Right atrium auricular region (tissue), 2 donors: ENCODE results near the gene TBC1D5. TPM values are rescaled to one million over a fixed set of nuclear protein-coding genes. Genes with fewer than 3 reads are reported as not detected.
A peak's percentile ranks its signal among the peaks of the same experiment; 100 is the strongest.
"Not testable (repeated sequence)": the region's sequence is repeated elsewhere in the genome, so short reads cannot be mapped to it uniquely, and the experiment has no call there.

ENCODE experiments used
- DNase-seq: peaks from one replicate; pipeline ENCODE4 v3.0.0-alpha.2; 2019; ENCODE audit warnings: low spot score
- H3K27ac ChIP-seq, 2 donors: fragments of 200-600 bp; sonication (generic); 1 replicate in 1 of 2; 2 replicates in 1 of 2; pipeline ENCODE4 v1.5.1; 2016 to 2019
- H3K27me3 ChIP-seq, 2 donors: fragments of 200-600 bp; sonication (generic); one replicate each; pipeline versions ENCODE4 v1.5.1 to v1.6.0; 2017 to 2019
- H3K36me3 ChIP-seq: fragments of 200-600 bp; sonication (generic); one replicate; pipeline ENCODE4 v1.5.1; 2016
- H3K4me1 ChIP-seq, 2 donors: fragments of 200-600 bp; sonication (generic); one replicate each; pipeline versions ENCODE4 v1.5.1 to v1.6.0; 2017 to 2019
- H3K4me3 ChIP-seq, 2 donors: fragments of 200-600 bp; sonication (generic); 1 replicate in 1 of 2; 2 replicates in 1 of 2; pipeline ENCODE4 v1.5.1; 2017 to 2019; ENCODE audit warnings: mild to moderate bottlenecking in 1 of 2, moderate library complexity in 1 of 2
- H3K9me3 ChIP-seq, 2 donors: fragments of 200-600 bp; sonication (generic); one replicate each; pipeline ENCODE4 v1.5.1; 2019
- total RNA-seq, 2 donors: library from RNA; depleted of rRNA; stranded (reverse); fragments of >200 nt; gene quantifications; one replicate each; pipeline ENCODE4 v1.1.0, GENCODE V29; 2016
- TF ChIP-seq, protein P1 (sequence below), 2 donors: fragments of 200-600 bp; sonication (generic); IDR thresholded peaks; one replicate each; pipeline ENCODE4 v1.5.1; 2019; ENCODE audit warnings: antibody characterized with exemption in 2 of 2

The TBC1D5 gene
- total RNA-seq, 2 donors from 2014 or later, result 35.2 to 40.2 TPM

DNA sequence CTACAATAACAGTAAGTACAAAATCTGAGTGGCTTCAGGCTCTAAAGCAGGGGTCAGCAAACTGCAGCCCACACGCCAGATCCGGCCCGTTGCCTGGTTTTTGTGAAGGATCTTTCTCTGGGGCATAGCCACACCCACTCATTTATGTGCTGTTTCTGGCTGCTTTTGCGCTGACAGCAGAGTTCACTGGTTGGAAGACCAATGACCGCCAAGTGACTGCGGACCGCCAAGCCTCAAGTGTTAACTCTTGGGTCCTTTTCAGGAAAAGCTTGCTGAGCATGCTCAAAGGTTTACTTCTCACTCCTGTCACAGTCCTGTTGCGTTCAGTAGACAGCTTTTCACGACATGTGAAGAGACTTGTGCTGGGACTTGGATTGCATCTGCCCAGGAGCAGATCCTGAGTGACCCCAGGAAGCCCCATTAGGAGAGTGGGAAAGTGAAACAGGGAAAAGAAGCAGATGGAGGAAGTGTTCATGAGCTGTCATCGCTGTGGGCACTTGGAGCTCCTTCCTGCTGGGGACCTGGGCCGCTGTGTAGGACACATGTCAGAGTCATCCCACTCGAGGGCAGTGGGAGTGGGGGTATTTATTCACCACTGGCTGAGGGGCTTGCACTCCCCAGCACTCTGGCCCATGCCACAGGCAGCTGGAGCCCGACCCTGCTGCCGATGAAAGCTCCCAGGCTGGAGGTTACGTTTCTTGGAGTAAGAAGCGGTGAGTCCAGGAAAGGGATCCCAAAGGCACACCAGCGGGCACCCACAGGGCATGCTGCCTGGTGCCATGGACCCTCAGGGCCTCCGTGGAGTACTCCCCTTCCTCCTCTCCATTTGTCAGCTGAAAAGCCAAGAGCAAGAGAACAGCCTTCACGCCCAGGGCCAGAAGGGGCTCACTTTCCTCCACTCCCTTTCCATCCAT lies 608.5 kb downstream of the TBC1D5 start:
- DNase-seq, result peak; percentile 61
- Histone ChIP-seq H3K27ac (no peak overlapping the region), H3K9me3 (no peaks in the 10 kb centered on the region), H3K36me3 (no peaks in the 10 kb centered on the region), H3K27me3 (no peaks in the 10 kb centered on the region), H3K4me1 (peaks cover 0 to 25% of the 10 kb centered on the region in 2 donors), H3K4me3 (peak overlapping the region in 1 of 2 donors; percentile 11)
- TF ChIP-seq, protein P1, sequence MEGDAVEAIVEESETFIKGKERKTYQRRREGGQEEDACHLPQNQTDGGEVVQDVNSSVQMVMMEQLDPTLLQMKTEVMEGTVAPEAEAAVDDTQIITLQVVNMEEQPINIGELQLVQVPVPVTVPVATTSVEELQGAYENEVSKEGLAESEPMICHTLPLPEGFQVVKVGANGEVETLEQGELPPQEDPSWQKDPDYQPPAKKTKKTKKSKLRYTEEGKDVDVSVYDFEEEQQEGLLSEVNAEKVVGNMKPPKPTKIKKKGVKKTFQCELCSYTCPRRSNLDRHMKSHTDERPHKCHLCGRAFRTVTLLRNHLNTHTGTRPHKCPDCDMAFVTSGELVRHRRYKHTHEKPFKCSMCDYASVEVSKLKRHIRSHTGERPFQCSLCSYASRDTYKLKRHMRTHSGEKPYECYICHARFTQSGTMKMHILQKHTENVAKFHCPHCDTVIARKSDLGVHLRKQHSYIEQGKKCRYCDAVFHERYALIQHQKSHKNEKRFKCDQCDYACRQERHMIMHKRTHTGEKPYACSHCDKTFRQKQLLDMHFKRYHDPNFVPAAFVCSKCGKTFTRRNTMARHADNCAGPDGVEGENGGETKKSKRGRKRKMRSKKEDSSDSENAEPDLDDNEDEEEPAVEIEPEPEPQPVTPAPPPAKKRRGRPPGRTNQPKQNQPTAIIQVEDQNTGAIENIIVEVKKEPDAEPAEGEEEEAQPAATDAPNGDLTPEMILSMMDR (IDR thresholded peaks at IDR 0.05), result no peak

DNA sequence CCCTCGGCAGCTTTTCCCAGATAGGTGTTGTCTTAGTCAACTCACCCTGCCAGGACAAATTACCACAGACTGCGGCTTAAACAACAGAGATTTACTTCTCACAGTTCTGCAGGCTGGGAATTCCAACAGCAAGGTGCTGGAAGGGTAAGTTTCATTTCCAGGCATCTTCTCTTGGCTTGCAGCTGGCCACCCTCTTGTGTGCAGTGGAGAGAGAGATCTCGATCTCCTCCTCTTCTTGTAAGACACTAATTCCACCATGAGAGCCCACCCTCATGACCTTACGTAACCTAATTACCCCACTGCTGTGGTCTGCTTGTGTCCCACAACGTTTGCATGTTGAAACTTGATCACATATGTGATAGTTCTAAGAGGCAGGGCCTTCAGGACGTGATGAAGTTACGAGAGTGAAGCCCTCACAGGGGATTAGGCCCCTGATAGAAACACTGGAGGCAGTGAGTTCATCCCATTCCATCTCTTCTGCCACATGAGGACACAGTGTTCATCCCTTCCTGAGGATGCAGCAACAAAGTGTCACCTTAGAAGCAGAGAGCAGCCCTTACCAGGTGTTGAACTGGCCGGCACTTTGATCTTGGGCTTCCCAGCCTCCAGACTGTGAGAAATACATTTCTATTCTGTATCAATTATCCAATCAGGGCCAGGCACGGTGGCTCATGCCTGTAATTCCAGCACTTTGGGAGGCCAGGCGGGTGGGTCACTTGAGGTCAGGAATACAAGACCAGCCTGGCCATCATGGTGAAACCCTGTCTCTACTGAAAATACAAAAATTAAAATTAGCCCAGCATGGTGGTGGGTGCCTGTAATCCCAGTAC lies 609.9 kb downstream of the TBC1D5 start:
- Histone ChIP-seq H3K4me1 (peaks cover 0 to 14% of the 10 kb centered on the region in 2 donors), H3K36me3 (no peaks in the 10 kb centered on the region), H3K4me3 (no peak overlapping the region), H3K27ac (no peak overlapping the region), H3K9me3 (no peaks in the 10 kb centered on the region), H3K27me3 (no peaks in the 10 kb centered on the region)
- TF ChIP-seq, protein P1 (IDR thresholded peaks at IDR 0.05), result no peak
- DNase-seq, result peak; percentile 50

DNA sequence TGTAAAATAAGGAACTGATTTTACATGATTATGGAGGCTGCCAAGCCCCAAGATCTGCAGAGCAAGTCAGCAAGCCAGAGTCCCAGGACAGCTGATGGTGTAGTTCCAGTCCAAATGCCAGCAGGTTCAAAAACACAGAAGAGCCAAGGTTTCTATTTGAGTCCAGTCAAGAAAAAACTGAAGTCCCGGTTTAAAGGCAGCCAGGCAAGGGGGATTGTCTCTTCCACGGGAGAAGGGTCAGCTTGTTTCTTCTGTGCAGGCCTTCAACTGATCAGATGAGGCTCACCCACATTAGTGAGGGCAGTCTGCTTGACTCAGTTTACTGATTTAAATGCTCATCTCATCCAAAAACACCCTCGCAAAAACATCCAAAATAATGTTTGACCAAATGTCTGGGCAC lies 611.5 kb downstream of the TBC1D5 start:
- TF ChIP-seq, protein P1 (IDR thresholded peaks at IDR 0.05), result no peak
- no peaks in the 10 kb centered on the region for H3K36me3 ChIP-seq
- no peak overlapping the region for H3K4me3 ChIP-seq
- no peaks in the 10 kb centered on the region for H3K9me3 ChIP-seq
- H3K4me1 ChIP-seq, result peaks cover 0 to 6% of the 10 kb centered on the region in 2 donors
- no peaks in the 10 kb centered on the region for H3K27me3 ChIP-seq
- H3K27ac ChIP-seq, result no peak overlapping the region
- DNase-seq, result peak; percentile 50

DNA sequence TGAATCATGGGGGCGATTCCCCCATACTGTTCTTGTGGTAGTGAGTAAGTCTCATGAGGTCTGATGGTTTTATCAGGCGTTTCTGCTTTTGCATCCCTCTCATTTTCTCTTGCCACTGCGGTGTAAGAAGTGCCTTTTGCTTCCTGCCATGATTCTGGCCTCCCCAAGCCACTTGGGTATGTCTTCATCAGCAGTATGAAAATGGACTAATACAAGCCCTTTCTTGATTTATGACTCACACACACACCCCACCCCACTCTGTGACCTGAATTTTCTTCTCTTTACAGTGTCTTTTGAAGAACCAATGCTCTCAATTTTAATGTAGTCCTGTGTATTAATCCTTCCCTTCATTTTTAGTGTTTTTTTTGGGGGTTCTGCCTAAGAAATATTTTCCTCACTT lies 612.9 kb downstream of the TBC1D5 start:
- no peak for DNase-seq
- TF ChIP-seq, protein P1 (IDR thresholded peaks at IDR 0.05), result no peak
- Histone ChIP-seq H3K9me3 (no peaks in the 10 kb centered on the region), H3K27me3 (no peaks in the 10 kb centered on the region), H3K36me3 (no peaks in the 10 kb centered on the region), H3K4me3 (no peak overlapping the region), H3K27ac (no peak overlapping the region), H3K4me1 (no peaks in the 10 kb centered on the region)

DNA sequence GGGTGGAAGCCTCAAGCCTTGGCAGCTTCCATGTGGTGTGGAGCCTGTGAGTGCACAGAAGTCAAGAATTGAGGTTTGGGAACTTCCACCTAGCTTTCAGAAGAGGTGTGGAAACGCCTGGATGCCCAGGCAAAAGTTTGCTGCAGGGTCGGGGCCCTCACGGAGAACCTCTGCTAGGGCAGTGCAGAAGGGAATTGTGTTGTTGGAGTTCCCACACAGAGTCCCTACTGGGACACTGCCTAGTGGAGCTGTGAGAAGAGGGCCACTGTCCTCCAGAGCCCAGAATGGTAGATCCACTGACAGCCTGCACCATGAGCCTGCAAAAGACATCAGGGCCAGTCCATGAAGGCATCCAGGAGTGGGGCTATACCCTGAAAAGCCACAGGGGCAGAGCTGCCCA lies 613.8 kb downstream of the TBC1D5 start:
- not testable (repeated sequence) for H3K9me3 ChIP-seq, DNase-seq, H3K4me3 ChIP-seq, H3K4me1 ChIP-seq, H3K27ac ChIP-seq, H3K27me3 ChIP-seq, H3K36me3 ChIP-seq
